Inflammatory macrophage (primary cell): Measurements from ENCODE around the gene ANKFY1.
A peak's percentile ranks its signal among the peaks of the same experiment; 100 is the strongest.

Experiments
- DNase-seq, 2 donors: peaks; one replicate each; pipeline ENCODE4 v3.0.0-alpha.2; 2020 to 2022
- total RNA-seq, 18 experiments: gene quantifications; one replicate each; lab custom pipeline; 2026; ENCODE audit warnings: mixed read lengths in 6 of 18, inconsistent platforms in 2 of 18; lab: John Stamatoyannopoulos, UW

The ANKFY1 gene, protein sequence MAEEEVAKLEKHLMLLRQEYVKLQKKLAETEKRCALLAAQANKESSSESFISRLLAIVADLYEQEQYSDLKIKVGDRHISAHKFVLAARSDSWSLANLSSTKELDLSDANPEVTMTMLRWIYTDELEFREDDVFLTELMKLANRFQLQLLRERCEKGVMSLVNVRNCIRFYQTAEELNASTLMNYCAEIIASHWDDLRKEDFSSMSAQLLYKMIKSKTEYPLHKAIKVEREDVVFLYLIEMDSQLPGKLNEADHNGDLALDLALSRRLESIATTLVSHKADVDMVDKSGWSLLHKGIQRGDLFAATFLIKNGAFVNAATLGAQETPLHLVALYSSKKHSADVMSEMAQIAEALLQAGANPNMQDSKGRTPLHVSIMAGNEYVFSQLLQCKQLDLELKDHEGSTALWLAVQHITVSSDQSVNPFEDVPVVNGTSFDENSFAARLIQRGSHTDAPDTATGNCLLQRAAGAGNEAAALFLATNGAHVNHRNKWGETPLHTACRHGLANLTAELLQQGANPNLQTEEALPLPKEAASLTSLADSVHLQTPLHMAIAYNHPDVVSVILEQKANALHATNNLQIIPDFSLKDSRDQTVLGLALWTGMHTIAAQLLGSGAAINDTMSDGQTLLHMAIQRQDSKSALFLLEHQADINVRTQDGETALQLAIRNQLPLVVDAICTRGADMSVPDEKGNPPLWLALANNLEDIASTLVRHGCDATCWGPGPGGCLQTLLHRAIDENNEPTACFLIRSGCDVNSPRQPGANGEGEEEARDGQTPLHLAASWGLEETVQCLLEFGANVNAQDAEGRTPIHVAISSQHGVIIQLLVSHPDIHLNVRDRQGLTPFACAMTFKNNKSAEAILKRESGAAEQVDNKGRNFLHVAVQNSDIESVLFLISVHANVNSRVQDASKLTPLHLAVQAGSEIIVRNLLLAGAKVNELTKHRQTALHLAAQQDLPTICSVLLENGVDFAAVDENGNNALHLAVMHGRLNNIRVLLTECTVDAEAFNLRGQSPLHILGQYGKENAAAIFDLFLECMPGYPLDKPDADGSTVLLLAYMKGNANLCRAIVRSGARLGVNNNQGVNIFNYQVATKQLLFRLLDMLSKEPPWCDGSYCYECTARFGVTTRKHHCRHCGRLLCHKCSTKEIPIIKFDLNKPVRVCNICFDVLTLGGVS
- 68.7 to 227 (median 113) reads per million in 18 experiments for total RNA-seq

DNA sequence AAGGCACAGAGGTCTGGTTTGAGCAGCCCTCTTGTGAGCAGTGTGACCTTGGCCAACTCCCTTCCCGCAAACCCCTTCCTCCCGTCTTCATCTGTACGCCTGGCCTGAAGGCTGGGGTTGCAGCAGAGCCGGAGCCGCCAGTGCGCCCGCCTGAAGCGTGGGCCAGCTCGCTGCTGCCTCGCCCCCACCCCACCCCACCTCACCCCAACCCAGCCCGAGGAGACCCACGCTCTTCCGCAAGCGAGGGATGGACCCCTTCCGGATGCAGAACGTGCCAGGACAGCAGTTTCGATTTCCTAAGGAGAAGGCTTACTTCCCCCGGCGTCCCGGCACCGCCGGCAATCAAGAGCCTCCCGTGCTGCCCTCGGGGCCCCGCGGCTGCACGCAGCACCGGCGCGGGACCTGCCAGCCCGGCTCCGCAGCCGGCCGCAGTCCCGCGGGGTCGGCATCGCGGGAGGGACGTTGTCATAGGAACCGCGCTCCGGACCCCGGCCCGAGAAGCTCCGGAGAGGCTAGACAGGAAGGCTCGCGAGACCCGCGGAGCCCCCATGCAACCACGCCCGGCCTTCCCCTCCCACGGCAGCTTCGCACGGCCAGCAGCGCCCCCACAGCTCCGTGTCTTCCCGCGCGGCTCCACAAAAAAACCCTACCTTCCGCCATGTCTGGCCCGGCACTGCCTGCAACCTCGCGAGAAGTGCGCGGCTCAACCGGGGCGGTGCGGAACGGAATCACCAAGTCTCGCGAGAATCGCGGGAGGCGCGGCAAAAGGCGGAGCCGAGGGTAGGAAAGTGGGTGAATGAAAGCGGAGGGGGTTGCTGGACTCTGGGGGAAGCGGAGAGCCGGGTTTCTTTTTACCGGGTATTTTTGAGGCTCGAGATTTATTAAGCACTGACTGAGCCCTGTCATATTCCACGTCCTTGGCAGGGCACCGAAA is at the start of gene ANKFY1:
ANKFY1 (minus strand) TSS at position 698 of the 934 bp plus-strand sequence; CDS start at position 660, 38 bp downstream.
- peak; percentile 97 for DNase-seq

DNA sequence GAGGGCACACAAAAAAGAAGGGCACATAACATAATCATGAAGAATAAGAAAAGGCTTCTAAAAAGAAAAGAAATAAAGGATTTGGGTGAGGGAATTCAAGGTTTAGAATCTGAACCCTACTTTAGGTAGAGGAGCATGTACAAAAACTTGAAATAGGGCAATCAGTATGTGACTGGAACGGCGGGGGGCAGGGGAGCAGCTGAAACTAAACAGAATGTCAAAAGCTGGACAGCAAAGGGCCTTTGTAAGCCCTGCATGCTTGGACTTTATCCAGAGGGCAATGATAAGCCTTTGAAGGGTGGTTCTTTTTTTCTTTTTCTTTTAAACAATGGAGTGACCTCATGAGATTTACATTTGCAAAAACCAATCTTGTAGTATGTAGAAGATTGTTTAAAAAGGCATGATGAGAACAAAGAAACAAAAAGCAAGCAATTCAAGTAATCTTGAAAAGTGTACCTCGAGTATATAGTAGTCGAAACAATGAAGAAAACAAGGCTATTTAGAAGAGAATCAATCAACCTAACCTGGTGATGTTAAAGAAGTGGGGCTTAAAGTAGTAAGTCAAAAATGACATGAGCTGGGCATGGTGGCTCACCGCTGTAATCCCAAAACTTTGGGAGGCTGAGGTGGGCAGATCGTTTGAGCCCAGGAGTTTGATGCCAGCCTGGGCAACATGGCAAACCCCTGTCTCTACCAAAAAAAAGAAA is 46.7 kb upstream of the ANKFY1 start:
- no peak for DNase-seq

DNA sequence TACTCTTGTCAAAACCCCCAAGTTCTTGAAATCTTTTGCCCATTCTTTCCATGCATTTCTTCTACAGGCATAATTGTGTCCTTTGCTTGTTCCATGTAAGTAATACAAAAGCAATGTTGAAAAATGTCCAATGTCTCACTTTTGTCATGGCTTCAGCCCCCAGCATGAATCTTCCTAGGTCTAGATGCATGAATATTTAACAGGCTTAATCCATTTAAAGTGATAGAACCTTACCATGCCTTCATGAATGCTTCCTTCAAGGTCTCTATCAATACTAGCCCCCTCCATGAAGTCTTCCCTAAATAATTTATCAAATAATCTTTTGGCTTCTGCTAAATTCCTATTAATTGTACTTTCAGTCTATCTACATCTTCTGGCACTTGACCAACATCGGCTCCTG is 46.1 kb upstream of the ANKFY1 start:
- no peak for DNase-seq

DNA sequence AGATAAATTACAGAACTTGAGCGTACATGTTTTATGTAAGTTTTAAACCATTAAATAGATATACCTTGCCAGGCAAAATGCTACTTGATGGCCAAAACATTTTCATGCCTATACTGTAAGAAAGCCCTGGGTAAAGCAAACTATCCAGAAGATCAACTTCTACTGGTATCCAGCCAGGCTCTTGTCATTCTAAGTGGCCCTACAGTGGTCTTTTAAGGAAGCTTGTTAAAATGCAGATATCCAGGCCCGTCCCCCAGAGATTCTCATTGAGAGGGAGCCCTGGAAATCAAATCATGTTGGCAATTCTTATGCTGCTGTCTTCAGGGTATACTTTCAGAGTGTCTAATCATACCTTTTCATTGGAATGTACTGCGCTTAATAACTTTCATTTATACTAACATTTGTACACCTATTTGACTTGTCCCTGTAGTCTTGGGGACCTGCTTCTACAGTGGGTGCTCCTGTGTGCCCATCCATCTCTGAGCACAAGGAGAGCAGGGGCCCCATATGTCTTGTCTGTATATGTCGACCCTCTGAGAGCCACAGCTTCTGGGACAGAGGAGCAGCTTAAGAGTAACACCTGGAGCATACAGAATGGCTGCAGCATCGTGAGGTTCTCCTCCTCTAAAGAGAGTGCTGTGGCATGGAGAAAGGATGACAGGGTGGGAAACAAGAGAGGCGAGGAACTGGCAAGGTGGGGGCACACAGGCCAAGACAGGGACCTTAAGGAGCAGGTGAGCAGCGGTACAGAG is 43.6 kb upstream of the ANKFY1 start:
- DNase-seq = no peak

DNA sequence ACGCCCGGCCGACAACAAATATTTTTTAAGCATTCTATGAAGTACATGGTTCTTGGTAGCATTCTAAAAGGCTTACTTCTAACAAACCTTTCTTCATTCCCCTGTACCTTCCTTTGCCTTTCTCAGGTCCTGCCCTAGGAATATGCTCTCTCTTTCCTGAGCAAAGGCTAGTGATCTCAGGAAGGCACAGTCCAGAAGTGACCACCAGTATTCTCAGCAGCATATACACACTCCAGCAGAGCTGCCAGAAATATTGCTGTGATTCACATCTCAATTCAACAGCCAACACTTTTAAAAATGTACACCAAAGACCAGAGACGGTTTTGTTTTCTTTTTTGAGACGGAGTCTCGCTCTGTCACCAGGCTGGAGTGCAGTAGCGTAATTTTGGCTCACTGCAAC is 41.4 kb upstream of the ANKFY1 start:
- DNase-seq = no peak

DNA sequence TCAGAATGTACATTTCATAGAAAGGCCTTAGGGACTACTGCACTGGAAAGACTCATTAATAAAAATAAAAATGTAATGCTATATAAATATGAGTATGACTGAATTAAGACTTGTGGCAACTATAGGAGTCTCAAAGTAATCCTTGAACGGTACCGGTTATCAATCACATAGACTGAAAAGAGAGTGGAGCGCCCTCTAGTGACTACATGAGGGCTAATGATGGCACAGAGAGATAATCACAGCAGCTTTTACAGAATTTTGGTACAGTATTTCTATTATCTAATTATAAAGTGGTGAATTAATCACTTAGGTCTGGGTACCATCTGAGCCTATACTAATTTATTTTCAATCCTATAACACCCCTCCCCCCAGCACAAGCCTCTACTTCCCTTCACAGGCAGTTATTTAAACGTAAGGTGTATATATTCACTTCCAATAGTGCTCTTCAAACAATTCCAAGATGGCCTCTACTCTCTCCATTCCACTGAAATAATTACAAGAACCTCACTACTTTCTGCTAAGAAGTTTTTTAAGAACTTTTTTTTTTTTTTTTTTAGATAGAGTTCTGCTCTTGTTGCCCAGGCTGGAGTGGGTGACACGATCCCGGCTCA is 40.7 kb upstream of the ANKFY1 start:
- DNase-seq = peak; percentile 45 to 52

DNA sequence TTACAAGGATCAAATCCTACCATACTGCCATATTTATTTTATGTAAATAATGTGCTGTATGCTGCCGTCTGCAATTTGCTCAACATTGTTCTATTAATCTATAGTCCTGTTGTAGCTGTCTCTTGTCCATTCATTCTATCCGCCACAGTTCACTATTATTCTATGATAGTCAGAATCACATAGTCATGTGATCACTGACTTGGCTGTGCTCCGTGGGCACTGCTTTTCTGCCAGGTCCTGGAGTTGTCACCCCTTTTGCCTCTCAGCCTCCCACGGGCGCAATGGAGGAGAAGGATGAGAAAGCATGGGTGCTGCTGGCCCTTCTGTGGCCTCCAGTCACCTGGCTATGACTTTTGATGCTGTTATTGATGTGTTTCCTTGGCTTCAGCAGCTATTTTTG is 37.3 kb upstream of the ANKFY1 start:
- DNase-seq = no peak

DNA sequence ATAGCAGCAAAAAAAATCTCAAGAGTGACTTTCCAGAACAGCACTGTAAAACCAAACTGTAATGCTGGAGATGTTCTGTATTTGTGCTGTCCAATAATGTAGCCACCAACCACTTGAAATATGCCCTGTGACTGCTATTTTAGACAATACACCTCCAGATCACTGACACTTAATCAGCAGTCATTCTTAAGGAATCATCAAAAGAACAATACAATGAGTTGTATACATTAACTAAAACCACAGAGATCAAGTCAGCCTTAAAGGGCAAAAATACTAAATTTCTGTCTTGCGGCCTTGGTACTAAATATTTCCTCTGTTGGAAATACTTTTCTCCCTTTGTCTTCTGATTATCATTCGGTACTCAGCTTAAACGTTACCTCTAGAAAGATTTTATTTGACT is 33.6 kb upstream of the ANKFY1 start:
- no peak for DNase-seq

DNA sequence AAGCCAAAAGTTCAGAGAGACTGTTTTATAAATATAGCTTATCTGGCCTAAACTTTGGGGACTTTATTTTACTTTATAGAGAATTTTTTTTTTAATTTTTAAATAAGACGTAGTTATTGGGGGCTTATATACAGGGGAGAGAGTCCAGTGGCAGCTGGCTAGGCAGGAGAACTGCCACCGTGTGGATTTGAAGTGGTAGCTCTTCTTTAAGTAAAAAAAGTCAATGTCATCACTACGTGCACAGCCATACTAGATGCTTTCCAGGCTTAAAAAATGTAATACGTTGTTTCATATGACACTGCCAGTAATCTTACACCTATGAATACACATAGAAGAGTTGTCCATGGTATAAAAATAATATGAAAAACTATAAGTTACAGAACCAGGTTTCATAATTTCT is 31.9 kb upstream of the ANKFY1 start:
- DNase-seq = no peak

DNA sequence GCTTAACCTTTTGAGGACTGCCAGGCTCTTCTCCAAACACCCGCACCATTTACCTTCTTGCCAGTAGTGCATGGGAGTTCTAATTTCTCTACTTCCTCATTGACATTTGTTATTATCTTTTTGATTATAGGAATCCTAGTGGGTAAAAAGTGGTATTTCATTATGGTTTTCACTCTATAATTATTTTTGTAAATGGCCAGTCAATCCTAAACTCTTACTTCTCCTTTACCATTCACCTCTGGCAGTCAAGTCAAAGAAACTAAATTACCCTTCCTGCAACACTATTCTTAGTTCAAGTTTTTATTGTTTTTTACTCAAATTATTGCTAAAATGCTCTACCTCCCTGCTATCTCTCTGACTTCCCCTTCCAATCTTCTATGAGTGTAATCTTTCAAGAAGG is 29.8 kb upstream of the ANKFY1 start:
- DNase-seq = no peak

DNA sequence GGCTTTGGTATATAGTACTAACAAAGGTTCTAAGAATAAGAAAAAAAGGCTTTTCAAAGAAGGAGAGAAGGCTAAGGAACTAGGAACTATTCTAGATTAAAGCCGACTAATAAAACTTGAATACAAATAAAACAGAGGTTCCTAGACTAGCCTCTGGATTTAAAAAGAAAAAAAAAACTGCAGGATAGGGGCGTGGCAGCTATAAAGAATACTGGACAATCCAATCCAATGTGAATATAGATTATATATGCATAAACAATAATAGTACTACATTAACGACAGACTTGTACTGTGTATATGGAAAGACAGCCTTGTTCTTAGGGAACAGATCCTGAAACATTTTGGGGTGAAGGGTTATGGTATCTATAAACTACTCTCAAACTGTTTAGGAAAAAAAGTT is 23.9 kb upstream of the ANKFY1 start:
- no peak for DNase-seq

DNA sequence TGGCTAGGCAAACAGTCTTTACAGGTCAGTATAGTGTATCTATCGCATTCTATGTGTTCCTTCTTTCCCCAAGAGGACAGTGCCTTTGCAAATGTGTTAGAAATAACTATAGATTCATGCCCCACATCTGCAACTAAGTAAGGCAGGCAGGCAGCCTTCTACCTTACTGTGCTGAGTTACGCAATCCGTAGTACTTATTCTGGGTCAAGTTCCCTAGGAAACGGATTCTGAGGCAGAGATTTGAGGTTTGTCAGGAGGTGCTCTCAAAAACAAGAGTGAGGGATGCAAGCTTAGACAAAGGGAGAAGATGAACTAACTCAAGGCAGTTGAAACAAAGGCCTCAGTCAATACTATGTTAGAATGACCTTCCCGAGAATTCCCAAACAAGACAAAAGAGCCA is 12.7 kb upstream of the ANKFY1 start:
- no peak for DNase-seq

DNA sequence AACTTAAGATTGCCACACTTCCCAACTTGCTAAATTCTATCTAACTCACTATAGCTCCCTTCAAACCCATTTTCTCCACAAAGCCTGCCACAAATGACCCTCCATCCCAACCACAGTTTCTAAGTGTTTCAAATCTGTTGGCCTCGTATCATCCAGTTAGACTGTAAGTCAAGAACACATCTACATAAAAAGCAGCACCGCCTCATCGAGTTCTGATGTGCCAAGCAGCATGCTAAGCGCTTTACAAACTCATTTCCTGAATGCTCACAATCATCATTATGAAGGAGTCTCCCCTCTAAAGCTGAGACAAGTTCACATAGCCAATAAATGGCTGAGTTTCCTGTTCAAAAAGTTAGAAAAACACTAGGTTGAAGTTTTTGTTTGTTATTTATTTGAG is 9.2 kb upstream of the ANKFY1 start:
- DNase-seq = no peak

DNA sequence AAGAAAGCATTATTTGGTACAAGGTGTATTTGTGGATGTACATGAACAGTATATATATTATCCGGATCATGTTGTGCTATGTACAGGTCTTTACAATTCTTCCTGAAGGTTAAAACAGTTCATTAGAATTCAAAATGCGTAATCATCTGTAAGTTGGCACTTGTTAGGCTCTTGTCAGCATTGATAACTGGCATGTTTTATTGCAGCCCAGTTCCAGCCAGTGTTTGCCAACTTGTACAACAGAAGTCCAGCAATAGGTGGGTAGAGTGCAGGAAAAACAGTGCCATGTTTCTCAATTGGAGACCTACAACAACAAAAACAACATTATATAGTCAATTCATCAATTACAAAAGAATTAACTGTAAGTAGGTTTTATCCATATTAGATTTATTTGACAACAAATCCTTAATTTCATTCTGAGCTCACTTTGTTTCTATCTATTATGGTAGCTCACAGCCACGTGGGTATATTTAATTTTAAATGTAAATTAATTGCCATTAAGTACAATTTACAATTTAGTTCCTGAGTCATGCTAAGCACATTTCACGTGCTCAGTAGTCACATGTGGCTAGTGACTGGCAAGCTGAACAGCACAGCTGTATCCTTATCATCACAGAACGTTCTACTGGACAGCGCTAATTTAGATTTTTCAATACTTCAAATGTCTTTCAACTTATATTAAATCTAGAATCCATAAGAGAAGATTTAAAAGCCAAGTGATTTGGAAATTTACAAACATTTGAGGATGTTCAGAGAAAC is 8.6 kb upstream of the ANKFY1 start:
- no peak for DNase-seq

DNA sequence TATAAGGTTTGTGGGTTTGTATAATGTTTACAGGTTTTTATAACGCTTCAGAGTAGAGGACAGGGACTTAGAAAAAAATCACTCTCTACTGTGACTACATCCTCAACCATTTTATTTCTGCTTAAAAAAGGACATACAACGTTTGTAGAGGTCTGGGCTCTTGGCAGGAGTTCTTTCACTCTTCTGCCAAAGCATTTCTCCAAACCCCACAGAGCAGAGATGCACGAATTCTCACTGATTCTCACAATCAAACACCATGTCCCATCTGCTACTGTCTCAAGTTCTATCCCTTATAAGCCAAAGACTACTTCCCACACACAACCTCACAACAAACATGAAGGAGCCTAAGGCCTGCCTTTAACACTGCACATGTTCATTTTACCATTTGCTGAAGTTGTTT is 7.0 kb upstream of the ANKFY1 start:
- no peak for DNase-seq

DNA sequence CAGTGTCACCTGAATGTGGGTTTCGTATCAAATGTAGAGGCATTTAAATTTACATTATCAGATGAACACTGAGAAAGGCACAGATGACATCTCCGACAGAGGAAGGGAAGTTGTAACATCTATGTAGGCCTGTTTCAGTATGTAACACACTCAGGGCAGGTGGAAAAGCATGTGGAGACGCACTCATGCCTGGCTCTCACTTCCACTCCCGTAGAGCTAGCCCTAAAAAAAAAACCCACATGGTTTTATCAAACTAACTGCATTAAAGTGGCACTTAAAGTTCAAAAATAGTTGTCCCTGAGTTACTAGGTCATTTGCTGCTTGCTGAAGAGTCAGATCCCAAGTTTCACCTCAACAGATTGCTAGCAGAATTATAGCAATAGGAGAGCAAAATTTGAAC is 6.1 kb upstream of the ANKFY1 start:
- no peak for DNase-seq

DNA sequence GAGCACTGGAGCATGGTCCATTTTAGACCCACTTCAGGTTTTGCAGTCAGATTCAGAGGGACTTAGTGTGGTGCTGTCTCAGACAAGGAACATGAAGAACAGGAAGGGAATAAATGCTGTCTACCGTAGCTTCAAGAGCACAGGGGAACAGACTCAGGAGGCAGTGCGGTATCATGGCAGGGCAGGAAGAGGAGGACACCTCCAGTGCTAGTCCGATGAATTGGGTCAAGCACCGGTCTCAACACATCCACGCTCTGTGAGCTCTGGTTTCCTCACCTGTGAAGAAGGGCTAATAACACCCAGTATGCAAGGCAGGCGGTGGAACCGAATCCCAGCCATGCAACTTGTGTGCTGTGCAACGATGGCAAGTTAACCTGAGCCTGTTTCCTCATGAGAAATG is 3.6 kb upstream of the ANKFY1 start:
- DNase-seq = no peak

DNA sequence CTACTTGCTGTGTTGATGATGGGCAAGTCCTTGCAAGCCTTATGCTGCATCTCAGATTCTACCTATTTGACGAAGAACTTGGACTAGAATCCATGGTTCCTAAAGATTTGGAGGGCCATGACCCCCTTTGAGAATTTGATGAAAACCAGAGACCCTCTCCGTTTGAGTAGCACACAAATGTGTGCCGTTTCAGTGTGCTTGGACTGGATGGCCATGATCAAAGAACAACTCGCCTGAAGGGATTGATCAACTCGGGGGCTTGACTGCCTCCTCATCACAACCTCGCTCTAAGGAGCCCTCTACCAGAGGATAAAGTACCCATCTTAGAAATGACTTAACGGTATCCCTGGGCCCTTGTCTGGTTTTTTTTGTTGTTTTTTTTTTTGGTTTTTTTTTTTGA is 2.8 kb upstream of the ANKFY1 start:
- no peak for DNase-seq

DNA sequence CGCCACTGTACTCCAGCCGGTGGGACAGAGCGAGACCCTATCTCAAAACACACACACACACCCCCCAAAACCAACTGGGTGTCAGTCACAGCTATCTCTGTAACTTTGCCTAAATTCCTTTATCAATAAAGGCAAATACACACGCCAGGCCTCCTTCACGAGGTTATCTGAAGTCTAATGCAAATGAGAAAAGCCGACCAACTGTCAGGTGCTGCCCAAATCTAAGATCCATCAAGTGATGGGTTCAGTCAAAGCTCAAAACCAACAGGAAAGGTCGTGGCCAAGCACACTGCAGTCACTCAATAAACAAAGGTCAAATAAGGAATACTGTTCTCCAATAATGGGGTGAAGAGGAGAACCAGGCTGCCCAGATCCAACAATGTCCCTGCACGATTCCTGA is 1.1 kb downstream of the ANKFY1 start:
- DNase-seq = no peak
